ENCODE data around the gene ALKBH7.
"Not testable (repeated sequence)": the region's sequence is repeated elsewhere in the genome, so short reads cannot be mapped to it uniquely, and the experiment has no call there.

The ALKBH7 gene

GRCh38 chr19:6373096-6373812, 660 bp downstream of the ALKBH7 start:
- DNase-seq = peak; percentile 99

GRCh38 chr19:6373813-6374108, 1.2 kb downstream of the ALKBH7 start:
- DNase-seq = no peak

GRCh38 chr19:6374161-6374709, 1.6 kb downstream of the ALKBH7 start:
- peak; percentile 65 for DNase-seq

GRCh38 chr19:6374711-6375410, 2.3 kb downstream of the ALKBH7 start:
- peak; percentile 57 for DNase-seq

GRCh38 chr19:6375411-6376010, 2.9 kb downstream of the ALKBH7 start, which contains the start of gene PSPN:
TSS of gene PSPN (minus strand) at chr19:6375933. CDS start at chr19:6375849, 84 bp downstream.
- DNase-seq = peak; percentile 64

GRCh38 chr19:6376512-6377190, 4.1 kb downstream of the ALKBH7 start:
- DNase-seq = peak; percentile 52

GRCh38 chr19:6378041-6378440, 5.4 kb downstream of the ALKBH7 start:
- peak; percentile 37 for DNase-seq

- no peak for DNase-seq
These were observed 5.9 kb downstream of the ALKBH7 start for GRCh38 chr19:6378486-6378885.

- no peak for DNase-seq
These were observed 7.2 kb downstream of the ALKBH7 start for GRCh38 chr19:6379744-6380143.

- no peak for DNase-seq
These were observed 8.6 kb downstream of the ALKBH7 start for GRCh38 chr19:6381030-6381750.

GRCh38 chr19:6383188-6383587, 10.6 kb downstream of the ALKBH7 start:
- no peak for DNase-seq

GRCh38 chr19:6384381-6384780, 11.8 kb downstream of the ALKBH7 start:
- no peak for DNase-seq

GRCh38 chr19:6387372-6387771, 14.8 kb downstream of the ALKBH7 start:
- DNase-seq = no peak

GRCh38 chr19:6392221-6393073, 19.9 kb downstream of the ALKBH7 start:
- no peak for DNase-seq

- DNase-seq = peak; percentile 96
These were observed 20.7 kb downstream of the ALKBH7 start, which contains the start of gene GTF2F1 for GRCh38 chr19:6393074-6393982. TSS of gene GTF2F1 (minus strand) at chr19:6393164. CDS start at chr19:6392995, 169 bp downstream.

- peak; percentile 89 for DNase-seq
These were observed 21.4 kb downstream of the ALKBH7 start for GRCh38 chr19:6393983-6394412.

GRCh38 chr19:6394831-6395230, 22.2 kb downstream of the ALKBH7 start:
- no peak for DNase-seq

- no peak for DNase-seq
These were observed 23.7 kb downstream of the ALKBH7 start for GRCh38 chr19:6396305-6396704.

GRCh38 chr19:6400062-6400944, 27.7 kb downstream of the ALKBH7 start:
- DNase-seq = not testable (repeated sequence)
